Endothelial cell of umbilical vein (primary cell): Measurements from ENCODE around the gene SIGLEC9.

Experiments used
- JUN ChIP-seq: IDR thresholded peaks from 2 replicates; pipeline ENCODE4 v1.6.1; 2011; ENCODE audit warnings: borderline replicate concordance, low read depth; ENCODE audit not compliant: insufficient read length, insufficient read depth
- TF ChIP-seq, protein P1 (sequence below), 2 donors: IDR thresholded peaks; 1 replicate in 1 of 2; 2 replicates in 1 of 2; pipeline ENCODE4 v1.5.1; 2011; ENCODE audit warnings: low read length in 2 of 2, mild to moderate bottlenecking in 2 of 2, moderate library complexity in 2 of 2, control low read depth in 1 of 2, inconsistent platforms in 1 of 2, low read depth in 1 of 2; ENCODE audit not compliant: insufficient read depth in 1 of 2; ENCODE audit errors: extremely low read depth in 1 of 2

GRCh38 chr19:51145916-51146493 is 21.3 kb downstream of the SIGLEC9 start:
- TF ChIP-seq, protein P1, sequence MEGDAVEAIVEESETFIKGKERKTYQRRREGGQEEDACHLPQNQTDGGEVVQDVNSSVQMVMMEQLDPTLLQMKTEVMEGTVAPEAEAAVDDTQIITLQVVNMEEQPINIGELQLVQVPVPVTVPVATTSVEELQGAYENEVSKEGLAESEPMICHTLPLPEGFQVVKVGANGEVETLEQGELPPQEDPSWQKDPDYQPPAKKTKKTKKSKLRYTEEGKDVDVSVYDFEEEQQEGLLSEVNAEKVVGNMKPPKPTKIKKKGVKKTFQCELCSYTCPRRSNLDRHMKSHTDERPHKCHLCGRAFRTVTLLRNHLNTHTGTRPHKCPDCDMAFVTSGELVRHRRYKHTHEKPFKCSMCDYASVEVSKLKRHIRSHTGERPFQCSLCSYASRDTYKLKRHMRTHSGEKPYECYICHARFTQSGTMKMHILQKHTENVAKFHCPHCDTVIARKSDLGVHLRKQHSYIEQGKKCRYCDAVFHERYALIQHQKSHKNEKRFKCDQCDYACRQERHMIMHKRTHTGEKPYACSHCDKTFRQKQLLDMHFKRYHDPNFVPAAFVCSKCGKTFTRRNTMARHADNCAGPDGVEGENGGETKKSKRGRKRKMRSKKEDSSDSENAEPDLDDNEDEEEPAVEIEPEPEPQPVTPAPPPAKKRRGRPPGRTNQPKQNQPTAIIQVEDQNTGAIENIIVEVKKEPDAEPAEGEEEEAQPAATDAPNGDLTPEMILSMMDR (IDR thresholded peaks at IDR 0.05; ENCODE audit: extremely low read depth in 1 of 2, insufficient read depth in 1 of 2, low read depth in 1 of 2, low read length in 2 of 2) = no peak
- TF ChIP-seq JUN = no peak
